HepG2 (cell line): Measurements from ENCODE around the gene CERT1. TPM values are rescaled to one million over a fixed set of nuclear protein-coding genes. Genes with fewer than 3 reads are reported as not detected.

Experiments
- EED ChIP-seq: sonication (generic); formaldehyde crosslinking; IDR thresholded peaks from 2 replicates; pipeline ENCODE4 v1.5.0; 2020; ENCODE audit warnings: mild to moderate bottlenecking, missing genetic modification reagents
- ETV5 ChIP-seq: IDR thresholded peaks from 2 replicates; pipeline ENCODE4 v1.6.1; 2018; ENCODE audit warnings: missing biosample characterization, missing genetic modification reagents, inconsistent platforms, borderline replicate concordance
- FOXA1 ChIP-seq, 2 experiments: fragments of 450-650 bp in 1 of 2; sonication (generic) in 1 of 2; formaldehyde crosslinking in 1 of 2; IDR thresholded peaks; 2 replicates each; pipeline versions ENCODE4 v1.4.0 to v1.6.1; 2016 to 2020; ENCODE audit warnings: missing genetic modification reagents in 1 of 2
- HDAC6 ChIP-seq: fragments of 200-600 bp; sonication (generic); IDR thresholded peaks from 2 replicates; pipeline ENCODE4 v1.7.0; 2017; ENCODE audit warnings: mild to moderate bottlenecking, antibody characterized with exemption, low read length, low read depth
- LRRFIP1 ChIP-seq: sonication (generic); formaldehyde crosslinking; conservative IDR thresholded peaks from 2 replicates; pipeline ENCODE4 v1.4.0; 2020; ENCODE audit warnings: missing genetic modification reagents
- PAF1 ChIP-seq: IDR thresholded peaks from 2 replicates; pipeline ENCODE4 v1.6.1; 2016; ENCODE audit warnings: missing genetic modification reagents, missing compliant biosample characterization
- POLR2A ChIP-seq, 2 experiments: IDR thresholded peaks; 2 replicates each; pipeline ENCODE4 v1.6.1; 2011; ENCODE audit warnings: low read depth in 2 of 2, low read length in 2 of 2, mild to moderate bottlenecking in 1 of 2, moderate library complexity in 1 of 2; ENCODE audit not compliant: insufficient read depth in 1 of 2
- POLR2AphosphoS5 ChIP-seq: IDR thresholded peaks from 2 replicates; pipeline ENCODE4 v1.6.1; 2012; ENCODE audit warnings: low read depth, low read length
- RBM22 ChIP-seq: fragments of 200-400 bp; formaldehyde crosslinking; optimal IDR thresholded peaks from 2 replicates; pipeline ENCODE3; 2017; ENCODE audit warnings: mild to moderate bottlenecking, low read length, moderate library complexity
- TAF15 ChIP-seq: fragments of 200-400 bp; formaldehyde crosslinking; IDR thresholded peaks from one replicate; pipeline ENCODE4 v1.6.1; 2018; ENCODE audit warnings: mild to moderate bottlenecking, low read depth, low read length; ENCODE audit not compliant: poor library complexity, severe bottlenecking
- TGIF2 ChIP-seq: IDR thresholded peaks from 2 replicates; pipeline ENCODE4 v1.6.1; 2016; ENCODE audit warnings: control low read depth, missing compliant biosample characterization
- ZNF207 ChIP-seq: fragments of 450-650 bp; IDR thresholded peaks from 2 replicates; pipeline ENCODE4 v1.6.1; 2016; ENCODE audit warnings: antibody characterized with exemption, borderline replicate concordance
- ZNF350 ChIP-seq: sonication (generic); formaldehyde crosslinking; IDR thresholded peaks from 2 replicates; pipeline ENCODE4 v1.4.0; 2020; ENCODE audit warnings: mild to moderate bottlenecking, low read depth, missing genetic modification reagents, borderline replicate concordance
- ZNF546 ChIP-seq: sonication (generic); formaldehyde crosslinking; conservative IDR thresholded peaks from 2 replicates; pipeline ENCODE4 v1.8.1; 2023; ENCODE audit warnings: mild to moderate bottlenecking, missing genetic modification reagents
- ZNF749 ChIP-seq: sonication (generic); formaldehyde crosslinking; IDR thresholded peaks from 2 replicates; pipeline ENCODE4 v1.8.0; 2022; ENCODE audit warnings: mild to moderate bottlenecking, missing genetic modification reagents, moderate library complexity, borderline replicate concordance
- ZSCAN30 ChIP-seq: sonication (generic); formaldehyde crosslinking; IDR thresholded peaks from 2 replicates; pipeline ENCODE4 v1.5.0; 2020; ENCODE audit warnings: mild to moderate bottlenecking, missing genetic modification reagents
- polyA plus RNA-seq, 8 experiments: library from polyadenylated mRNA; depleted of rRNA in 3 of 8; stranded (reverse) in 7 of 8; unstranded in 1 of 8; fragments of >200 nt; fragmentation: Illumina TruSeq in 4 of 8; extraction: Trizol in 4 of 8; gene quantifications; 2 replicates each; pipeline versions ENCODE4 v1.2.1 to v1.2.3, GENCODE V29; 2011 to 2016; ENCODE audit warnings: low read depth in 4 of 8, missing spikeins in 1 of 8, mixed read lengths in 1 of 8; ENCODE audit not compliant: insufficient read depth in 1 of 8
- total RNA-seq, 5 experiments: library from RNA; depleted of rRNA; stranded (reverse); fragments of >200 nt; fragmentation: Illumina TruSeq; extraction: Trizol; gene quantifications; 2 replicates each; pipeline ENCODE4 v1.2.3, GENCODE V29; 2016; ENCODE audit warnings: low read depth in 1 of 5
- TF ChIP-seq, protein P1 (sequence below): sonication (generic); formaldehyde crosslinking; IDR thresholded peaks from 2 replicates; pipeline ENCODE4 v1.5.0; 2020; ENCODE audit warnings: missing genetic modification reagents
- TF ChIP-seq, protein P2 (sequence below): sonication (generic); formaldehyde crosslinking; IDR thresholded peaks from 2 replicates; pipeline ENCODE4 v1.4.0; 2020; ENCODE audit warnings: mild to moderate bottlenecking, missing genetic modification reagents
- TF ChIP-seq, protein P3 (sequence below): sonication (generic); formaldehyde crosslinking; IDR thresholded peaks from 2 replicates; pipeline ENCODE4 v1.9.0; 2021; ENCODE audit warnings: mild to moderate bottlenecking, missing genetic modification reagents

Gene CERT1
- total and polyA plus RNA-seq, 2 of the 13 experiments (the other 11 are each of a cell fraction or from before 2014, with no cell fraction given): 8.2 to 12.7 TPM

- no peak for TF ChIP-seq ZNF350
- TF ChIP-seq LRRFIP1 (CRISPR knock-in tag): no peak
- TF ChIP-seq EED (CRISPR knock-in tag): no peak
- peak in 1 of 2 experiments; percentile 64; a peak in 3 of 4 replicates for TF ChIP-seq POLR2A (IDR thresholded peaks at IDR 0.05; ENCODE audit: insufficient read depth in 1 of 2, low read depth in 2 of 2, low read length in 2 of 2)
- TF ChIP-seq, protein P1, sequence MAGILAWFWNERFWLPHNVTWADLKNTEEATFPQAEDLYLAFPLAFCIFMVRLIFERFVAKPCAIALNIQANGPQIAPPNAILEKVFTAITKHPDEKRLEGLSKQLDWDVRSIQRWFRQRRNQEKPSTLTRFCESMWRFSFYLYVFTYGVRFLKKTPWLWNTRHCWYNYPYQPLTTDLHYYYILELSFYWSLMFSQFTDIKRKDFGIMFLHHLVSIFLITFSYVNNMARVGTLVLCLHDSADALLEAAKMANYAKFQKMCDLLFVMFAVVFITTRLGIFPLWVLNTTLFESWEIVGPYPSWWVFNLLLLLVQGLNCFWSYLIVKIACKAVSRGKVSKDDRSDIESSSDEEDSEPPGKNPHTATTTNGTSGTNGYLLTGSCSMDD (CRISPR knock-in tag): no peak
- TF ChIP-seq ZNF207: no peak
- TF ChIP-seq ZNF749: no peak
- TF ChIP-seq, protein P2, sequence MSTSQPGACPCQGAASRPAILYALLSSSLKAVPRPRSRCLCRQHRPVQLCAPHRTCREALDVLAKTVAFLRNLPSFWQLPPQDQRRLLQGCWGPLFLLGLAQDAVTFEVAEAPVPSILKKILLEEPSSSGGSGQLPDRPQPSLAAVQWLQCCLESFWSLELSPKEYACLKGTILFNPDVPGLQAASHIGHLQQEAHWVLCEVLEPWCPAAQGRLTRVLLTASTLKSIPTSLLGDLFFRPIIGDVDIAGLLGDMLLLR: no peak
- peak; percentile 63 for TF ChIP-seq POLR2AphosphoS5
- TF ChIP-seq ZNF546: no peak
- TF ChIP-seq HDAC6: no peak
- TF ChIP-seq TGIF2 (CRISPR knock-in tag): no peak
- peak; percentile 51; the same call in 1 of the 2 replicates for TF ChIP-seq PAF1 (CRISPR knock-in tag)
- peak; percentile 88 for TF ChIP-seq RBM22
- 0 out of 2 replicates have a peak, but pooled peaks have one; percentile 36 for TF ChIP-seq ZSCAN30 (CRISPR knock-in tag)
- TF ChIP-seq FOXA1 (IDR thresholded peaks at IDR 0.05): no peak
- no peak for TF ChIP-seq FOXA1 (CRISPR knock-in tag; IDR thresholded peaks at IDR 0.05)
- no peak for TF ChIP-seq ETV5 (CRISPR knock-in tag)
- TF ChIP-seq, protein P3, sequence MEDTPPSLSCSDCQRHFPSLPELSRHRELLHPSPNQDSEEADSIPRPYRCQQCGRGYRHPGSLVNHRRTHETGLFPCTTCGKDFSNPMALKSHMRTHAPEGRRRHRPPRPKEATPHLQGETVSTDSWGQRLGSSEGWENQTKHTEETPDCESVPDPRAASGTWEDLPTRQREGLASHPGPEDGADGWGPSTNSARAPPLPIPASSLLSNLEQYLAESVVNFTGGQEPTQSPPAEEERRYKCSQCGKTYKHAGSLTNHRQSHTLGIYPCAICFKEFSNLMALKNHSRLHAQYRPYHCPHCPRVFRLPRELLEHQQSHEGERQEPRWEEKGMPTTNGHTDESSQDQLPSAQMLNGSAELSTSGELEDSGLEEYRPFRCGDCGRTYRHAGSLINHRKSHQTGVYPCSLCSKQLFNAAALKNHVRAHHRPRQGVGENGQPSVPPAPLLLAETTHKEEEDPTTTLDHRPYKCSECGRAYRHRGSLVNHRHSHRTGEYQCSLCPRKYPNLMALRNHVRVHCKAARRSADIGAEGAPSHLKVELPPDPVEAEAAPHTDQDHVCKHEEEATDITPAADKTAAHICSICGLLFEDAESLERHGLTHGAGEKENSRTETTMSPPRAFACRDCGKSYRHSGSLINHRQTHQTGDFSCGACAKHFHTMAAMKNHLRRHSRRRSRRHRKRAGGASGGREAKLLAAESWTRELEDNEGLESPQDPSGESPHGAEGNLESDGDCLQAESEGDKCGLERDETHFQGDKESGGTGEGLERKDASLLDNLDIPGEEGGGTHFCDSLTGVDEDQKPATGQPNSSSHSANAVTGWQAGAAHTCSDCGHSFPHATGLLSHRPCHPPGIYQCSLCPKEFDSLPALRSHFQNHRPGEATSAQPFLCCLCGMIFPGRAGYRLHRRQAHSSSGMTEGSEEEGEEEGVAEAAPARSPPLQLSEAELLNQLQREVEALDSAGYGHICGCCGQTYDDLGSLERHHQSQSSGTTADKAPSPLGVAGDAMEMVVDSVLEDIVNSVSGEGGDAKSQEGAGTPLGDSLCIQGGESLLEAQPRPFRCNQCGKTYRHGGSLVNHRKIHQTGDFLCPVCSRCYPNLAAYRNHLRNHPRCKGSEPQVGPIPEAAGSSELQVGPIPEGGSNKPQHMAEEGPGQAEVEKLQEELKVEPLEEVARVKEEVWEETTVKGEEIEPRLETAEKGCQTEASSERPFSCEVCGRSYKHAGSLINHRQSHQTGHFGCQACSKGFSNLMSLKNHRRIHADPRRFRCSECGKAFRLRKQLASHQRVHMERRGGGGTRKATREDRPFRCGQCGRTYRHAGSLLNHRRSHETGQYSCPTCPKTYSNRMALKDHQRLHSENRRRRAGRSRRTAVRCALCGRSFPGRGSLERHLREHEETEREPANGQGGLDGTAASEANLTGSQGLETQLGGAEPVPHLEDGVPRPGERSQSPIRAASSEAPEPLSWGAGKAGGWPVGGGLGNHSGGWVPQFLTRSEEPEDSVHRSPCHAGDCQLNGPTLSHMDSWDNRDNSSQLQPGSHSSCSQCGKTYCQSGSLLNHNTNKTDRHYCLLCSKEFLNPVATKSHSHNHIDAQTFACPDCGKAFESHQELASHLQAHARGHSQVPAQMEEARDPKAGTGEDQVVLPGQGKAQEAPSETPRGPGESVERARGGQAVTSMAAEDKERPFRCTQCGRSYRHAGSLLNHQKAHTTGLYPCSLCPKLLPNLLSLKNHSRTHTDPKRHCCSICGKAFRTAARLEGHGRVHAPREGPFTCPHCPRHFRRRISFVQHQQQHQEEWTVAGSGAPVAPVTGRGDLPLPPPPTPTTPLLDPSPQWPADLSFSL (CRISPR knock-in tag): peak; percentile 66; the same call in 1 of the 2 replicates
- TF ChIP-seq TAF15: no peak
Observed at GRCh38 chr5:75363726-75364495, 147.5 kb downstream of the CERT1 start (continued).
